ENCODE data around the gene TNFSF9.
A peak's percentile ranks its signal among the peaks of the same experiment; 100 is the strongest.

Gene TNFSF9

GRCh38 chr19:6521718-6522646, 8.8 kb upstream of the TNFSF9 start:
- no peak for TF ChIP-seq POLR2AphosphoS5 (IDR thresholded peaks at IDR 0.05; ENCODE audit: low read depth)
- TF ChIP-seq CTCF (IDR thresholded peaks at IDR 0.05; ENCODE audit: insufficient read depth, low read length): no peak
- TF ChIP-seq REST (IDR thresholded peaks at IDR 0.05; ENCODE audit: insufficient replicate concordance, low read depth): no peak
- no peak for TF ChIP-seq GABPA (IDR thresholded peaks at IDR 0.05; ENCODE audit: low read depth)
- TF ChIP-seq SPI1 (IDR thresholded peaks at IDR 0.05; ENCODE audit: borderline replicate concordance, low read depth): no peak
- H3K27me3 ChIP-seq (ENCODE audit: insufficient read depth, poor library complexity, severe bottlenecking): no peaks in the 10 kb centered on the region
- no peak overlapping the region for H3K27ac ChIP-seq (replicated peaks)
- no peak for DNase-seq (ENCODE audit: low read depth in 1 of 2, low spot score in 1 of 2)
- H3K4me3 ChIP-seq (replicated peaks; ENCODE audit: insufficient read depth, low read length): 0 out of 2 replicates have a peak overlapping the region, but pooled peaks have one; percentile 1

- TF ChIP-seq GABPA (IDR thresholded peaks at IDR 0.05; ENCODE audit: low read depth) (no peak), POLR2AphosphoS5 (IDR thresholded peaks at IDR 0.05; ENCODE audit: low read depth) (no peak), CTCF (IDR thresholded peaks at IDR 0.05; ENCODE audit: insufficient read depth, low read length) (no peak), SPI1 (IDR thresholded peaks at IDR 0.05; ENCODE audit: borderline replicate concordance, low read depth) (no peak), REST (IDR thresholded peaks at IDR 0.05; ENCODE audit: insufficient replicate concordance, low read depth) (no peak)
- DNase-seq (ENCODE audit: low read depth in 1 of 2, low spot score in 1 of 2): no peak
- no peak overlapping the region for H3K4me3 ChIP-seq (replicated peaks; ENCODE audit: insufficient read depth, low read length)
- H3K27ac ChIP-seq (replicated peaks): no peak overlapping the region
- H3K27me3 ChIP-seq (ENCODE audit: insufficient read depth, poor library complexity, severe bottlenecking): no peaks in the 10 kb centered on the region
Measured at GRCh38 chr19:6522712-6523111, 8.1 kb upstream of the TNFSF9 start.

GRCh38 chr19:6524311-6524710, 6.5 kb upstream of the TNFSF9 start:
- no peaks in the 10 kb centered on the region for H3K27me3 ChIP-seq (ENCODE audit: insufficient read depth, poor library complexity, severe bottlenecking)
- H3K27ac ChIP-seq (replicated peaks): no peak overlapping the region
- H3K4me3 ChIP-seq (replicated peaks; ENCODE audit: insufficient read depth, low read length): no peak overlapping the region
- DNase-seq (ENCODE audit: low read depth in 1 of 2, low spot score in 1 of 2): no peak
- TF ChIP-seq REST (IDR thresholded peaks at IDR 0.05; ENCODE audit: insufficient replicate concordance, low read depth): no peak
- no peak for TF ChIP-seq POLR2AphosphoS5 (IDR thresholded peaks at IDR 0.05; ENCODE audit: low read depth)
- no peak for TF ChIP-seq GABPA (IDR thresholded peaks at IDR 0.05; ENCODE audit: low read depth)
- no peak for TF ChIP-seq CTCF (IDR thresholded peaks at IDR 0.05; ENCODE audit: insufficient read depth, low read length)
- TF ChIP-seq SPI1 (IDR thresholded peaks at IDR 0.05; ENCODE audit: borderline replicate concordance, low read depth): no peak

Measured in HL-60 (cell line).